Stimulated activated naive CD4-positive, alpha-beta T cell treated with Interleukin-2 at 50 U/mL for 16 hours (primary cell): Measurements from ENCODE around the gene GPC3.

Experiments
- DNase-seq: peaks from one replicate; lab custom pipeline; 2025; lab: John Stamatoyannopoulos, UW

The GPC3 gene

GRCh38 chrX:133840415-133840814 is 145.0 kb downstream of the GPC3 start:
- no peak for DNase-seq

- DNase-seq = no peak
Measured at GRCh38 chrX:133838761-133839676, 146.4 kb downstream of the GPC3 start.

- no peak for DNase-seq
Measured at GRCh38 chrX:133837091-133837490, 148.3 kb downstream of the GPC3 start.

GRCh38 chrX:133836561-133836960 is 148.8 kb downstream of the GPC3 start:
- no peak for DNase-seq

GRCh38 chrX:133834771-133835170 is 150.6 kb downstream of the GPC3 start:
- DNase-seq = no peak

GRCh38 chrX:133819546-133819945 is 165.8 kb downstream of the GPC3 start:
- no peak for DNase-seq

GRCh38 chrX:133818019-133818418 is 167.4 kb downstream of the GPC3 start:
- no peak for DNase-seq

- no peak for DNase-seq
Measured at GRCh38 chrX:133815496-133815895, 169.9 kb downstream of the GPC3 start.

- no peak for DNase-seq
Measured at GRCh38 chrX:133813971-133814370, 171.4 kb downstream of the GPC3 start.

- no peak for DNase-seq
Measured at GRCh38 chrX:133812402-133812801, 173.0 kb downstream of the GPC3 start.

GRCh38 chrX:133810925-133811324 is 174.5 kb downstream of the GPC3 start:
- DNase-seq = no peak

- no peak for DNase-seq
Measured at GRCh38 chrX:133804072-133804471, 181.3 kb downstream of the GPC3 start.

GRCh38 chrX:133796282-133796681 is 189.1 kb downstream of the GPC3 start:
- no peak for DNase-seq

GRCh38 chrX:133794126-133794525 is 191.3 kb downstream of the GPC3 start:
- DNase-seq = no peak

GRCh38 chrX:133793626-133794025 is 191.8 kb downstream of the GPC3 start:
- no peak for DNase-seq

- peak; percentile 14 for DNase-seq
Measured at GRCh38 chrX:133792198-133792953, 193.0 kb downstream of the GPC3 start.

GRCh38 chrX:133789829-133790228 is 195.6 kb downstream of the GPC3 start:
- DNase-seq = no peak

- DNase-seq = no peak
Measured at GRCh38 chrX:133786382-133786781, 199.0 kb downstream of the GPC3 start.

GRCh38 chrX:133783274-133783673 is 202.1 kb downstream of the GPC3 start:
- no peak for DNase-seq

- DNase-seq = no peak
Measured at GRCh38 chrX:133781174-133781573, 204.2 kb downstream of the GPC3 start.

- DNase-seq = peak; percentile 2
Measured at GRCh38 chrX:133776072-133776471, 209.3 kb downstream of the GPC3 start.

GRCh38 chrX:133774807-133775206 is 210.6 kb downstream of the GPC3 start:
- no peak for DNase-seq

GRCh38 chrX:133771086-133771646 is 214.2 kb downstream of the GPC3 start:
- no peak for DNase-seq
